Measurements from ENCODE around the gene STX19.
"Not testable (repeated sequence)": the region's sequence is repeated elsewhere in the genome, so short reads cannot be mapped to it uniquely, and the experiment has no call there.

DNA sequence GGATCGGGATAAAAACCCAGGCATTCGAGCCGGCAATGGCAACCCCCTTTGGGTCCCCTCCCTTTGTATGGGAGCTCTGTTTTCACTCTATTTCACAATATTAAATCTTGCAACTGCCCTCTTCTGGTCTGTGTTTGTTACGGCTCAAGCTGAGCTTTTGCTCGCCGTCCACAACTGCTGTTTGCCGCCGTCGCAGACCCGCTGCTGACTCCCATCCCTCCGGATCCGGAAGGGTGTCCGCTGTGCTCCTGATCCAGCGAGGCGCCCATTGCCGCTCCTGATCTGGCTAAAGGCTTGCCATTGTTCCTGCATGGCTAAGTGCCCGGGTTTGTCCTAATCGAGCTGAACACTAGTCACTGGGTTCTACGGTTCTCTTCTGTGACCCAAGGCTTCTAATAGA, 63.3 kb downstream of the STX19 start:
- TF ChIP-seq, protein P1, sequence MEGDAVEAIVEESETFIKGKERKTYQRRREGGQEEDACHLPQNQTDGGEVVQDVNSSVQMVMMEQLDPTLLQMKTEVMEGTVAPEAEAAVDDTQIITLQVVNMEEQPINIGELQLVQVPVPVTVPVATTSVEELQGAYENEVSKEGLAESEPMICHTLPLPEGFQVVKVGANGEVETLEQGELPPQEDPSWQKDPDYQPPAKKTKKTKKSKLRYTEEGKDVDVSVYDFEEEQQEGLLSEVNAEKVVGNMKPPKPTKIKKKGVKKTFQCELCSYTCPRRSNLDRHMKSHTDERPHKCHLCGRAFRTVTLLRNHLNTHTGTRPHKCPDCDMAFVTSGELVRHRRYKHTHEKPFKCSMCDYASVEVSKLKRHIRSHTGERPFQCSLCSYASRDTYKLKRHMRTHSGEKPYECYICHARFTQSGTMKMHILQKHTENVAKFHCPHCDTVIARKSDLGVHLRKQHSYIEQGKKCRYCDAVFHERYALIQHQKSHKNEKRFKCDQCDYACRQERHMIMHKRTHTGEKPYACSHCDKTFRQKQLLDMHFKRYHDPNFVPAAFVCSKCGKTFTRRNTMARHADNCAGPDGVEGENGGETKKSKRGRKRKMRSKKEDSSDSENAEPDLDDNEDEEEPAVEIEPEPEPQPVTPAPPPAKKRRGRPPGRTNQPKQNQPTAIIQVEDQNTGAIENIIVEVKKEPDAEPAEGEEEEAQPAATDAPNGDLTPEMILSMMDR (conservative IDR thresholded peaks at IDR 0.05; ENCODE audit: low read length), result not testable (repeated sequence)
- TF ChIP-seq EZH2phosphoT487 (IDR thresholded peaks at IDR 0.05; ENCODE audit: borderline replicate concordance, low read depth, low read length), result not testable (repeated sequence)

Data from OCI-LY7 (cell line).